ENCODE measurements around the gene SULF2.
A peak's percentile ranks its signal among the peaks of the same experiment; 100 is the strongest.

The SULF2 gene

GRCh38 chr20:47687095-47687987 lies 97.9 kb downstream of the SULF2 start:
- no peak for DNase-seq (ENCODE audit: low read depth in 4 of 4, low spot score in 1 of 4)

DNA sequence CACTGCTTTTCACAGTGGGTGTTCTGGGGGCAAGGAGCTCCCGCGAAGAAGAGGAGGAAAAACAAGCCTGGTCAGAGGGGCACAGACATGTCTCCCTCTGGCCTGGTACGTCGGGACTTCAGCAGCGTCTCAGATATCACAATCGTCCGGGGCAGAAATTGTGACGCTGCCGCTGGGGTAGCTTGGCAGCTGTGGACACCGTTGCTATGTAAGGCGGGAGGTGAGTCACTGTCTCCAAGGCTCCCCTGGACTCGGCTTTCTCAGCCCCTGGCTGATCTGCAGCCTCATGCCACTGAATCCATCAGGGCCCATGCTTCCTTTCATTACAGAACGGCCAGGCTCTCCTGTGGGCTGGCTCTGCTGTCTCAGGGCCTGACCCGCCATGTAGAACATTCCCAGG lies 98.7 kb downstream of the SULF2 start:
- DNase-seq (ENCODE audit: low read depth in 4 of 4, low spot score in 1 of 4), result no peak

GRCh38 chr20:47684306-47685080 lies 100.8 kb downstream of the SULF2 start:
- DNase-seq (ENCODE audit: low read depth in 4 of 4, low spot score in 1 of 4), result no peak

DNA sequence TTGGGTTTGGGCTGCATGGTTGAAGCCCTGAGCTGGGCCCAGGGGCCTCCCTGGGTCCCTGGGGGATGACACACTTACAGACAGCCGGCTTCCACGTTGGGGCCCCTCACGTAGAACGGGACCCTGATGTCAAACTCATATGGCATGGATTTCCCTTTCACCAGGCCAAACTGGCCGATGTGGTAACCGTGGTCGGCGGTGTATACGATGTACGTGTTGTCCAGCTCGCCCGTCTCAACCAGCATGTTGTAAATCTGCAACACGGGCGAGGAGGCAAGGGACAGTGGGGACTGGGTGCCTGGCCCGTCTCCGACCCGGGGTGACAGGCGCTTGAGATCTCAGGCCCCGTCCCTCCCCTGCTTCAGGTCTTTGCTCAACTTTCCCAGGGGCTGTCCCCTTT lies 102.4 kb downstream of the SULF2 start:
- DNase-seq (ENCODE audit: low read depth in 4 of 4, low spot score in 1 of 4), result no peak

- no peak for DNase-seq (ENCODE audit: low read depth in 4 of 4, low spot score in 1 of 4)
Measured at GRCh38 chr20:47682028-47682783, 103.1 kb downstream of the SULF2 start.

- no peak for DNase-seq (ENCODE audit: low read depth in 4 of 4, low spot score in 1 of 4)
Measured at GRCh38 chr20:47680804-47681529, 104.3 kb downstream of the SULF2 start.

DNA sequence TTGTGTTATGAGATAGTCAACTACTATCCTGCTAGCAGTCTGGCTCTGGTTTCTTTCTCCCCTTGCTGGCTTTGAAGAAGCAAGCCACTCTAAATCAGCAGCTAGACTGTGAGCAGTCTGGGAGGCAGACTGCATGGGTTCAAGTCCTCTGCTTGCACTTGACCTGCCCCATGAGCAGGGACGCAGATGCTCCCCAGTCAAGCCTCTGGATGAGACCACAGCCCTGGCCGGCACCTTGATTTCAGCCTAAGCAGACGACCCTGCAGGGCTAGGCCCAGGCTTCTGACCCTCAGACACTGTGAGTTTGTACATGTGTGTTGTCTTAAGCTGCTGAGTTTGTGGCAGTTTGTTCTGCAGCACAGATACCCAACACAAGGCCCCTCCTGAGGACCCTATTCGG lies 105.8 kb downstream of the SULF2 start:
- no peak for DNase-seq (ENCODE audit: low read depth in 4 of 4, low spot score in 1 of 4)

DNA sequence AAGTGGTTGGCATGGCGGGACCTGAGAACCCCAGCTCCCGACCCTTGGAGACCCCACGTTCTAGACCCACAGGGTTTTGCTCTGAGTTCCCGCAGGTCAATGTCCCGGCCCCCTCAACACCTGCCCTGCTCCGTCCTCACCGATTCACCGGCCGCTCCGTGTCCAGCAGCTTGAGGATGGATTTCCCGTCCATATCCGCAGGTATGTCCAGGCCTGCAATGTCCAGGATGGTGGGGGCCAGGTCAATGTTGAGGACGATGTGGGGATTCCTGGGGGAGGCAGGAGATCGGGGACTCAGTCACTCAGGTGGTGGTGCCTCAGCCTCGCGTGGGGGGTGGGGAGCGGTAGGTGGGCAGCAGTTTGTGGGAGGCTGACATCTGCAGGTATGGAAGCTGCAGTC lies 106.7 kb downstream of the SULF2 start:
- DNase-seq (ENCODE audit: low read depth in 4 of 4, low spot score in 1 of 4), result no peak

DNA sequence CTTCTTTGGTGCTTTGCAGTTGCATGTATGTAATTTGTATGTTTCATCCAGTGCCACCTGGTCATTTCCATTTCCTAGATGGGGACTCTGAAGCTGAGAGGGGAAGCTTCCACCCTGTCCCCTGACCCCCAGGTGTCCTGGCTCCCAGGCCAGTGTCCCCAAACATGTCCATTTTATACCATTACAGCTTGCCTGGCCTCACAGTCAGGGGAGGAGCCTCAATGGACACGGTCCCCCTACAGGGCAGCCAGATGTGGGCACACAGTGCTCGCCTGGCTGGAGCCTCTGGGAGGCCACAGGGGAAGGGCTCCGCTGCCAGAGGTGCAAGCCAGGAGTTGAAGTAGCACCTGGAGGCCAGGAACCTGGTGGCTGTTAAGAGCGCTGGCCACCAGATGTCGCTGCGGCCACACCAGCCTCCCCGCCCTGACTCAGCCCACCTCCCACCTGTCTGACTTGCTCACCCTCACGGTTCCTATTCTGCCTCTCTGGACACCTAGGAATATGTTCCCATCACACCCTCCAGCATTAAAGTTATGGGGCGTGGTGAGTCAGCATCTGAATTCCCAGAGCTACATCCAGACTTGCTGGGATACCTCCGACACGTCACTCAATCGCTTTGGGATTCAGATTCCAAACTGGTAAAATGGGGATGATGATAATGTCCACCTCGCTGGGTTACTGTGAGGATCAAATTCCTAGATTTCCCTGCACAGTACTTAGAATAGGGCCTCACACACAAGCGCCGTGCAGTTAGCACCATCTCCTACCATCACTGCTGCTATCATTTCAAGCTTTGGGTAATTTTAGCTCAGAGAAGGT lies 107.4 kb downstream of the SULF2 start:
- peak; percentile 29 to 55 (median 46) for DNase-seq (ENCODE audit: low read depth in 4 of 4, low spot score in 1 of 4)

- DNase-seq (ENCODE audit: low read depth in 4 of 4, low spot score in 1 of 4), result no peak
Measured at GRCh38 chr20:47676912-47677634, 108.2 kb downstream of the SULF2 start.

GRCh38 chr20:47676219-47676721 lies 109.0 kb downstream of the SULF2 start:
- no peak for DNase-seq (ENCODE audit: low read depth in 4 of 4, low spot score in 1 of 4)

GRCh38 chr20:47675190-47676142 lies 109.8 kb downstream of the SULF2 start:
- DNase-seq (ENCODE audit: low read depth in 4 of 4, low spot score in 1 of 4), result no peak

- no peak for DNase-seq (ENCODE audit: low read depth in 4 of 4, low spot score in 1 of 4)
Measured at GRCh38 chr20:47674686-47675085, 110.6 kb downstream of the SULF2 start.

- no peak for DNase-seq (ENCODE audit: low read depth in 4 of 4, low spot score in 1 of 4)
Measured at GRCh38 chr20:47674145-47674544, 111.1 kb downstream of the SULF2 start.

DNA sequence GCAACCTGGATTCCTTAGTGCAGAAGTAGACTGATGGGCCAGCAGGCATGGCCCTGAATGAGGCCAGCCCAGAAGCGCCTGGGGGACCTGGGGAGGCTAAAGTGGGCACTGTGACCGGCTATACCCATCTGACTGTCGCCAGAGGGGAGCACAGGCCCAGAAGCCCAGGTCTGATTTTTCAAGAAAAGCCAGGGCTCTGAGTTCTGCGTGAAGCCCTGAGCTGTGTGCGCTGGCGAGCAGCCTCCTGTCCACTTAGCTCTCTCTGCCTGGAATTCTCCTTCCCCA lies 111.7 kb downstream of the SULF2 start:
- no peak for DNase-seq (ENCODE audit: low read depth in 4 of 4, low spot score in 1 of 4)

DNA sequence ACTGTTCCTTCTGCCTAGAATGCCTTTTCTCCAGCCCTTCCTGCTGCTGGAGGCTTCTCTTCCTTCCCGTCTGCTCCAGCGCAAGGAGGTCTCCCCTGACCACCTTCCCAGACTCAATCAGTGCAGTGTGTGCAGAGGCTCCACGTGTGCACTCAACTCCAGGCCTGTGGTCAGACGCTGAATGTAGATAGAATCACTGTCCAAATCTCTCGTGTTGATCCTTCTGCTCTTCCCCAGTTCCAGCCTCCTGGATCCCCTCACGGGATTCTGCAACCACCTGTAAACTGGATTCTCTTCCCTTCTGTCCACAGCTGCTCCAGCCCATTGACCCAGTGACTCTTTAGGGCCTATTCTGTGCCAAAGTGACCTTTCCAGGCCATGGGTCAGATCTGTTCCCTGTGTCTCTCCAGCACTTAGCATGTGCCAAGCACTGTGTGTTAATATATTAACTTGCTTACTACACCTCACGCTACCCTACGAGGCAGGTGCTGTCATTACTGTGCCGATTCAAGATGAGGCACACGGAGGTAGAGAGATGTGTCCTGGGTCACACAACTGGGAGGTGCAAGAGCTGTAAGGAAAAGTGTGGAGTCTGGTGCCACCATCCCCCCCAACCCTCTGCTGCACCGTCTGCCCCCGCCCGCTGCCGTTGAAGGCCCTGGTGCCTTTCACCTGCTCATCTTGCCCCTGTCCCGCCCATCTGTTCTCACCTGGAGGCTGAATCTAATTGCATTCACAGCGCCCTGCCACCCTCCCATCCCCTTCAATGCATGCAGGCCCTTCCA lies 112.2 kb downstream of the SULF2 start:
- no peak for DNase-seq (ENCODE audit: low read depth in 4 of 4, low spot score in 1 of 4)

- no peak for DNase-seq (ENCODE audit: low read depth in 4 of 4, low spot score in 1 of 4)
Measured at GRCh38 chr20:47672166-47672565, 113.1 kb downstream of the SULF2 start.

DNA sequence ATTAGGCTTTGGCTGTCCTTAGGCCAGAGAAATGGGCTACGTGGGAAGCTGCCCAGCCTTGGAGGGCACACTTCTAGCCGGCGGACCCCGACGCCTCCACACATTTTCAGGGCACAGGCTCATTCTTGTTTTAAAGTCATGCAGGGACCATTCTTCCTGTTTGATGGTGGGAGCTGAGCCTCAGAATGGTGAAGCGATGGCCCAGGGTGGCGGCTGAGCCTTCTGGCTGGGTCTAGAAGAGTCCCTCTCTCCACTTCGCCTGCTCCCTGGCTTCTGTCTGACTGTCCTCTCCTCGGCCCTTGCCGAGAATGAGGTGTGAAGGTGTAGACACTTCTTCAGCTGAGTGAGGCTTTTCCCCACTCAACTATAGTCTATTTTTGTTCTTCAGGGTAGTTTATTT lies 114.4 kb downstream of the SULF2 start:
- DNase-seq (ENCODE audit: low read depth in 4 of 4, low spot score in 1 of 4), result no peak

Data from stimulated activated CD4-positive, alpha-beta T cell treated with anti-CD3 and anti-CD28 coated beads, Interleukin-1b, Interleukin-23, amount 100 ng/mL, for 24 hours (primary cell).